H1 (cell line): ENCODE data around the gene CAPN14. TPM values are rescaled to one million over a fixed set of nuclear protein-coding genes. Genes with fewer than 3 reads are reported as not detected.

Experiments
- CTCF ChIA-PET: fragments of 300-600 bp; sonication (Branson Sonifier 250); formaldehyde crosslinking; loops from one replicate; lab custom pipeline; 2021; ENCODE audit not compliant: partially characterized antibody; lab: Charles Lee
- POLR2A ChIA-PET: fragments of 300-600 bp; sonication (Branson Sonifier 250); formaldehyde crosslinking; loops from one replicate; lab custom pipeline; 2021; ENCODE audit warnings: inconsistent platforms; ENCODE audit not compliant: partially characterized antibody; lab: Charles Lee
- DNase-seq, 2 experiments: peaks; one replicate each; pipeline versions ENCODE4 v3.0.0 to v3.0.0-alpha.2; 2010 to 2022; ENCODE audit warnings: low spot score in 2 of 2, low read depth in 1 of 2, mixed read lengths in 1 of 2
- FAIRE-seq: peaks from 2 replicates; lab custom pipeline; 2011; peaks lifted over from hg19 to GRCh38; lab: Jason Lieb, UNC
- H2AFZ ChIP-seq: 2 replicates; pipeline ENCODE4 v1.8.1; 2012; ENCODE audit warnings: low read length, inconsistent platforms
- H2AK5ac ChIP-seq: 2 replicates; pipeline ENCODE4 v1.6.1; 2013; ENCODE audit warnings: low read depth, low read length
- H2BK120ac ChIP-seq: replicated peaks from 2 replicates; pipeline ENCODE3; 2013; ENCODE audit warnings: low read depth, low read length, inconsistent platforms
- H2BK12ac ChIP-seq: 2 replicates; pipeline ENCODE4 v1.6.1; 2013; ENCODE audit warnings: low read depth, low read length
- H2BK15ac ChIP-seq: 2 replicates; pipeline ENCODE4 v1.6.1; 2013; ENCODE audit warnings: low read length
- H2BK20ac ChIP-seq: 2 replicates; pipeline ENCODE4 v1.6.1; 2013; ENCODE audit warnings: low read length
- H2BK5ac ChIP-seq: 2 replicates; pipeline ENCODE4 v1.6.1; 2013; ENCODE audit warnings: low read depth, low read length
- H3K14ac ChIP-seq: 2 replicates; pipeline ENCODE4 v1.6.1; 2013; ENCODE audit warnings: inconsistent platforms; ENCODE audit not compliant: insufficient read length
- H3K18ac ChIP-seq: 2 replicates; pipeline ENCODE4 v1.6.1; 2013; ENCODE audit warnings: low read length; ENCODE audit errors: extremely low read depth
- H3K23ac ChIP-seq: 2 replicates; pipeline ENCODE4 v1.6.1; 2013; ENCODE audit warnings: inconsistent platforms; ENCODE audit not compliant: insufficient read length
- H3K23me2 ChIP-seq: 2 replicates; pipeline ENCODE4 v1.6.1; 2013; ENCODE audit warnings: low read depth, low read length
- H3K27ac ChIP-seq: 2 replicates; pipeline ENCODE4 v1.6.1; 2011; ENCODE audit warnings: low read depth, low read length, inconsistent platforms
- H3K27me3 ChIP-seq, 4 experiments: replicated peaks in 1 of 4; 1 replicate in 1 of 4; 2 replicates in 3 of 4; pipeline versions ENCODE4 v1.6.1 to v1.8.1; 2011 to 2013; ENCODE audit warnings: low read length in 3 of 4, mild to moderate bottlenecking in 3 of 4, inconsistent platforms in 2 of 4, mixed read lengths in 2 of 4, moderate library complexity in 1 of 4; ENCODE audit not compliant: control insufficient read depth in 3 of 4, insufficient read depth in 3 of 4; ENCODE audit errors: extremely low read depth in 1 of 4
- H3K36me3 ChIP-seq, 4 experiments: 2 replicates each; pipeline versions ENCODE4 v1.6.1 to v1.8.1; 2011 to 2013; ENCODE audit warnings: mild to moderate bottlenecking in 4 of 4, low read length in 3 of 4, moderate library complexity in 2 of 4, control low read depth in 1 of 4, inconsistent platforms in 1 of 4; ENCODE audit not compliant: insufficient read depth in 4 of 4, control insufficient read depth in 2 of 4
- H3K4ac ChIP-seq: replicated peaks from 2 replicates; pipeline ENCODE3; 2013; ENCODE audit warnings: low read length, low read depth, mixed read lengths, inconsistent platforms; ENCODE audit not compliant: insufficient read length
- H3K4me1 ChIP-seq, 4 experiments: replicated peaks in 1 of 4; 1 replicate in 1 of 4; 2 replicates in 3 of 4; pipeline versions ENCODE4 v1.6.1 to v1.8.1; 2011 to 2013; ENCODE audit warnings: low read length in 3 of 4, inconsistent platforms in 2 of 4, mixed read lengths in 1 of 4; ENCODE audit not compliant: insufficient read depth in 4 of 4, control insufficient read depth in 3 of 4
- H3K4me2 ChIP-seq, 2 experiments: 2 replicates each; pipeline versions ENCODE4 v1.6.1 to v1.8.1; 2011 to 2013; ENCODE audit warnings: low read depth in 2 of 2, low read length in 2 of 2, control low read depth in 1 of 2, inconsistent platforms in 1 of 2, mild to moderate bottlenecking in 1 of 2; ENCODE audit not compliant: insufficient read depth in 1 of 2
- H3K4me3 ChIP-seq, 4 experiments: fragments of 200-600, 300-600 bp in 1 of 4; sonication (generic), shearing (Covaris generic), sonication (Bioruptor Twin) in 1 of 4; 2 replicates each; pipeline versions ENCODE4 v1.5.1 to v1.8.1; 2011 to 2016; ENCODE audit warnings: low read length in 4 of 4, low read depth in 3 of 4, control low read depth in 2 of 4, inconsistent platforms in 2 of 4, mild to moderate bottlenecking in 2 of 4, mixed read lengths in 1 of 4, moderate library complexity in 1 of 4; ENCODE audit not compliant: insufficient read depth in 2 of 4; ENCODE audit errors: extremely low read depth in 1 of 4
- H3K56ac ChIP-seq: replicated peaks from 2 replicates; pipeline ENCODE3; 2013; ENCODE audit warnings: low read depth, mild to moderate bottlenecking, mixed read lengths, low read length, inconsistent platforms; ENCODE audit not compliant: insufficient read length
- H3K79me1 ChIP-seq: 2 replicates; pipeline ENCODE4 v1.6.1; 2013; ENCODE audit warnings: low read depth, low read length, control low read depth
- H3K79me2 ChIP-seq, 2 experiments: 2 replicates each; pipeline versions ENCODE4 v1.6.1 to v1.8.1; 2012 to 2013; ENCODE audit warnings: low read length in 2 of 2, mild to moderate bottlenecking in 2 of 2, inconsistent platforms in 1 of 2; ENCODE audit not compliant: insufficient read depth in 2 of 2, control insufficient read depth in 1 of 2
- H3K9ac ChIP-seq, 4 experiments: replicated peaks in 1 of 4; 1 replicate in 1 of 4; 2 replicates in 3 of 4; pipeline versions ENCODE4 v1.6.1 to v1.8.1; 2011 to 2013; ENCODE audit warnings: low read depth in 3 of 4, low read length in 3 of 4, control low read depth in 2 of 4, mild to moderate bottlenecking in 2 of 4, moderate library complexity in 2 of 4, inconsistent platforms in 1 of 4; ENCODE audit errors: extremely low read depth in 1 of 4
- H3K9me3 ChIP-seq, 2 experiments: 2 replicates each; pipeline versions ENCODE4 v1.6.1 to v1.8.1; 2012 to 2013; ENCODE audit warnings: mild to moderate bottlenecking in 2 of 2, moderate library complexity in 2 of 2, control low read depth in 1 of 2, inconsistent platforms in 1 of 2, low read depth in 1 of 2, low read length in 1 of 2, mixed read lengths in 1 of 2; ENCODE audit not compliant: insufficient read depth in 2 of 2
- H4K20me1 ChIP-seq, 2 experiments: replicated peaks in 1 of 2; 2 replicates each; pipeline versions ENCODE3 to v1.8.1; 2011 to 2013; ENCODE audit warnings: inconsistent platforms in 2 of 2, low read length in 2 of 2, mild to moderate bottlenecking in 1 of 2; ENCODE audit not compliant: insufficient read depth in 2 of 2, control insufficient read depth in 1 of 2
- H4K5ac ChIP-seq: 2 replicates; pipeline ENCODE4 v1.6.1; 2013; ENCODE audit warnings: low read length, low read depth, mixed read lengths, inconsistent platforms; ENCODE audit not compliant: insufficient read length
- H4K8ac ChIP-seq: 2 replicates; pipeline ENCODE4 v1.8.0; 2013; ENCODE audit warnings: mild to moderate bottlenecking, moderate library complexity, low read length, inconsistent platforms; ENCODE audit not compliant: insufficient read depth; ENCODE audit errors: extremely low read depth
- H4K91ac ChIP-seq: replicated peaks from 2 replicates; pipeline ENCODE3; 2013; ENCODE audit warnings: low read length, mixed read lengths, inconsistent platforms; ENCODE audit not compliant: insufficient read length
- HDAC6 ChIP-seq: IDR thresholded peaks from one replicate; pipeline ENCODE4 v1.7.1; 2012; ENCODE audit warnings: low read depth, mild to moderate bottlenecking, inconsistent platforms, low read length, moderate library complexity
- SIX5 ChIP-seq: IDR thresholded peaks from 2 replicates; pipeline ENCODE4 v1.6.1; 2011; ENCODE audit warnings: mild to moderate bottlenecking, low read depth, low read length
- SRF ChIP-seq: IDR thresholded peaks from 2 replicates; pipeline ENCODE4 v1.6.1; 2011; ENCODE audit warnings: mild to moderate bottlenecking, low read depth, low read length, moderate library complexity
- TCF12 ChIP-seq: IDR thresholded peaks from 2 replicates; pipeline ENCODE4 v1.6.1; 2011; ENCODE audit warnings: low read depth, mild to moderate bottlenecking, low read length
- TEAD4 ChIP-seq: IDR thresholded peaks from 2 replicates; pipeline ENCODE4 v1.6.1; 2012; ENCODE audit warnings: low read depth, low read length, inconsistent platforms, mixed read lengths
- USF2 ChIP-seq: IDR thresholded peaks from 2 replicates; pipeline ENCODE4 v1.6.1; 2011; ENCODE audit warnings: low read length, improper control_type of control experiment
- ZNF274 ChIP-seq: IDR thresholded peaks from 2 replicates; pipeline ENCODE4 v1.7.0; 2012; ENCODE audit warnings: low read length, borderline replicate concordance; ENCODE audit errors: extremely low read depth
- WGBS, 2 experiments: shearing (Covaris generic) in 1 of 2; methylation state at CpG; one replicate each; pipeline versions ENCODE4 v1.1.6 to v1.1.7; 2013 to 2015; ENCODE audit warnings: low lambda C conversion rate in 2 of 2, mixed read lengths in 2 of 2, inconsistent platforms in 1 of 2, low coverage in 1 of 2, missing lambda C conversion rate in 1 of 2; ENCODE audit not compliant: insufficient replicate concordance in 2 of 2, insufficient coverage in 1 of 2, insufficient read length in 1 of 2; ENCODE audit errors: extremely low coverage in 1 of 2, missing lambda C conversion rate in 1 of 2; 5-methylcytosine and 5-hydroxymethylcytosine counted together
- polyA plus RNA-seq, 7 experiments: library from polyadenylated mRNA; depleted of rRNA in 3 of 7; stranded (reverse) in 5 of 7; unstranded in 2 of 7; fragments of >200 nt in 5 of 7; fragments of 200-250 nt in 2 of 7; gene quantifications; 1 replicate in 5 of 7; 2 replicates in 1 of 7; 4 replicates in 1 of 7; pipeline versions ENCODE4 v1.2.1 to v1.2.3, GENCODE V29; 2011 to 2013; ENCODE audit warnings: missing spikeins in 2 of 7, mixed read lengths in 2 of 7
- total RNA-seq: library from RNA; stranded (reverse); fragmentation: NEBNext Ultra II Directional; extraction: Animal tissue kit (Norgen Biotek cat#: 25700); gene quantifications from 2 replicates; pipeline ENCODE4 v1.2.1, GENCODE V29; 2021

The CAPN14 gene
- total and polyA plus RNA-seq, 2 of the 8 experiments (the other 6 are each of a cell fraction or from before 2014, with no cell fraction given), result 0.07 TPM; not detected in 1

- FAIRE-seq, result no peak
- peak in 1 of 2 experiments; percentile 38 for DNase-seq
- H2AFZ ChIP-seq, result peak overlapping the region; percentile 76; the same call in 1 of the 2 replicates
- H3K23me2 ChIP-seq, result peaks cover 5% of the 10 kb centered on the region; the same call in 1 of the 2 replicates
- ChIA-PET POLR2A (interaction anchor here (0.6 to 0.8 kb wide), 2 partner anchors 16 to 300 kb away, joined by 3 read pairs; no protein-coding TSS in a partner anchor), CTCF (interaction anchor here (0.7 to 3.3 kb wide), 14 partner anchors 10 to 1006 kb away, joined by 3 to 30 read pairs (median 4); no protein-coding TSS in a partner anchor)
- H3K9ac ChIP-seq, result no peak overlapping the region
- H3K56ac ChIP-seq, result no peak overlapping the region
- H4K8ac ChIP-seq, result no peak overlapping the region
- H3K4ac ChIP-seq, result no peak overlapping the region
- H3K27ac ChIP-seq, result no peak overlapping the region
- no peak overlapping the region for H2BK20ac ChIP-seq
- H3K4me2 ChIP-seq, result no peak overlapping the region; a peak in 1 of 4 replicates
- no peak overlapping the region for H2BK12ac ChIP-seq
- no peak overlapping the region for H2BK15ac ChIP-seq
- H2AK5ac ChIP-seq, result no peak overlapping the region
- H2BK120ac ChIP-seq, result no peak overlapping the region
- no peak overlapping the region for H3K14ac ChIP-seq
- no peaks in the 10 kb centered on the region for H3K36me3 ChIP-seq
- 93% methylated on average over 1 of the region's 1 CpG; no CpG with 5 or more reads in 1 of the 2 experiments for WGBS, 2 experiments
- H3K4me1 ChIP-seq, result peaks cover 4 to 6% (median 4%) of the 10 kb centered on the region in 4 experiments; a peak in 5 of 7 replicates
- no peak overlapping the region for H2BK5ac ChIP-seq
- H3K27me3 ChIP-seq, result peaks cover 0 to 8% (median 5%) of the 10 kb centered on the region in 4 experiments; a peak in 4 of 7 replicates
- no peak overlapping the region for H4K5ac ChIP-seq
- TF ChIP-seq SIX5 (no peak), HDAC6 (no peak), SRF (no peak), TCF12 (no peak), ZNF274 (no peak), TEAD4 (no peak), USF2 (no peak)
- peaks cover 0 to 1% of the 10 kb centered on the region in 2 experiments for H4K20me1 ChIP-seq
- H3K4me3 ChIP-seq, result peak overlapping the region in 1 of 4 experiments; percentile 19; a peak in 1 of 8 replicates
- H3K79me1 ChIP-seq, result no peaks in the 10 kb centered on the region
- H3K18ac ChIP-seq, result no peak overlapping the region
- no peaks in the 10 kb centered on the region for H3K9me3 ChIP-seq
- no peak overlapping the region for H3K23ac ChIP-seq
- no peaks in the 10 kb centered on the region for H3K79me2 ChIP-seq
- H4K91ac ChIP-seq, result no peak overlapping the region
These were observed 15.9 kb upstream of the CAPN14 start for GRCh38 chr2:31233231-31233630.
